Measurements from ENCODE around the gene ACTL6A.

- no peak for TF ChIP-seq CTCF (IDR thresholded peaks at IDR 0.05)
- no peak for TF ChIP-seq POLR2A (IDR thresholded peaks at IDR 0.05)
- TF ChIP-seq POLR2AphosphoS5 (IDR thresholded peaks at IDR 0.05), result no peak
These were observed 34.0 kb upstream of the ACTL6A start for GRCh38 chr3:179528772-179529171.
